ENCODE results near the gene OR10G3.

DNA sequence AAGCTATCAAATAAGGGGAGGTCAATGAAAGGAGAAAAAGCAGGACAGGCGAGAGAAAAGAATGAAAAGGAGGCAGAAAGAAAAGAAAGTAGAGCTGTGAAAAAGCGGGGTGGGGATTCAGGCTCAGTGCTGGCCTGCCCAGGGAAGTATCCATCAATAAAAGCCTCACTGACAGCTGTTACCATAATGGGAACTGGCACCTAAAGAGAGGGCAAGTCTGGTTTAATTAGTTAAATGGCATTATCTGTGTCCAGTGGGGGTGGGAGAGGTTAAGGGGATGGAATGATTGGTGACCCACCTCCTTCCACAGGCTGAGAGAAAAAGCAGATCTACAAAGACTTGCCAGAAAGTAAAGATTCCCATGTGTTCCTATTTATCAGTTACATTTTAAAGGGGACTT, 61.2 kb downstream of the OR10G3 start:
- no peak for TF ChIP-seq ZFX (IDR thresholded peaks at IDR 0.05)
- TF ChIP-seq, protein P1, sequence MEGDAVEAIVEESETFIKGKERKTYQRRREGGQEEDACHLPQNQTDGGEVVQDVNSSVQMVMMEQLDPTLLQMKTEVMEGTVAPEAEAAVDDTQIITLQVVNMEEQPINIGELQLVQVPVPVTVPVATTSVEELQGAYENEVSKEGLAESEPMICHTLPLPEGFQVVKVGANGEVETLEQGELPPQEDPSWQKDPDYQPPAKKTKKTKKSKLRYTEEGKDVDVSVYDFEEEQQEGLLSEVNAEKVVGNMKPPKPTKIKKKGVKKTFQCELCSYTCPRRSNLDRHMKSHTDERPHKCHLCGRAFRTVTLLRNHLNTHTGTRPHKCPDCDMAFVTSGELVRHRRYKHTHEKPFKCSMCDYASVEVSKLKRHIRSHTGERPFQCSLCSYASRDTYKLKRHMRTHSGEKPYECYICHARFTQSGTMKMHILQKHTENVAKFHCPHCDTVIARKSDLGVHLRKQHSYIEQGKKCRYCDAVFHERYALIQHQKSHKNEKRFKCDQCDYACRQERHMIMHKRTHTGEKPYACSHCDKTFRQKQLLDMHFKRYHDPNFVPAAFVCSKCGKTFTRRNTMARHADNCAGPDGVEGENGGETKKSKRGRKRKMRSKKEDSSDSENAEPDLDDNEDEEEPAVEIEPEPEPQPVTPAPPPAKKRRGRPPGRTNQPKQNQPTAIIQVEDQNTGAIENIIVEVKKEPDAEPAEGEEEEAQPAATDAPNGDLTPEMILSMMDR (conservative IDR thresholded peaks at IDR 0.05): no peak

All from C4-2B (cell line).